Right ventricle myocardium superior (tissue), 1 donor: ENCODE results near the gene PPM1D. TPM values are rescaled to one million over a fixed set of nuclear protein-coding genes. Genes with fewer than 3 reads are reported as not detected.
"Not testable (repeated sequence)": the region's sequence is repeated elsewhere in the genome, so short reads cannot be mapped to it uniquely, and the experiment has no call there.

Experiments used
- ATAC-seq: fragments of 200-7000 bp; cut with Tn5 transposase; one replicate; pipeline ENCODE4 v1.9.1; 2020; ENCODE audit warnings: mild to moderate bottlenecking; ENCODE audit not compliant: poor library complexity
- DNase-seq: peaks from one replicate; pipeline ENCODE4 v3.0.0-alpha.2; 2020
- intact Hi-C: fragments of 100-400 bp; cut with DNase I; formaldehyde crosslinking; loops from one replicate; pipeline ENCODE4 v1.11.2; 2022
- total RNA-seq: library from RNA; stranded (reverse); fragmentation: NEBNext Ultra II Directional; extraction: Animal tissue kit (Norgen Biotek cat#: 25700); gene quantifications from one replicate; pipeline ENCODE4 v1.2.1, GENCODE V29; 2021
- donor health status: DM: no; HTN: yes; CAD: no; lungs with severe emphysema.

The PPM1D gene
- total RNA-seq, 1 donor from 2014 or later: 7.8 TPM

DNA sequence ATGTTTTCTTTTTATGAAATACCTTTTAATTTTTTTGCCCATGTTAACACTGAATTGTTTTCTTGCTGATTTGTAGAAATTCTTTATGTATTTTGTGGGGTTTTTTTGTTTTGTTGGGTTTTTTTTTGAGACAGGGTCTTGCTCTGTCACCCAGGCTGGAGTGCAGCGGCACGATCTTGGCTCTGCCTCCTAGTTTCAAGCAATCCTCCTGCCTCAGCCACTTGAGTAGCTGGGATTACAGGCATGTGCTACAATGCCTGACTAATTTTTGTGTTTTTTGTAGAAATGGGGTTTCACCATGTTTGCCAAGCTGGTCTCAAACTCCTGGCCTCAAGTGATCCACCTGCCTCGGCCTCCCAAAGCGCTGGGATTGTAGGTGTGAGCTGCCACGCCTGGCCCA, 11.3 kb downstream of the PPM1D start:
- DNase-seq, ATAC-seq, intact Hi-C loops: not testable (repeated sequence)

- no peak for DNase-seq
- ATAC-seq: no peak
- intact Hi-C loops: no loop called here
Measured at GRCh38 chr17:60613325-60613724, 13.3 kb downstream of the PPM1D start.

DNA sequence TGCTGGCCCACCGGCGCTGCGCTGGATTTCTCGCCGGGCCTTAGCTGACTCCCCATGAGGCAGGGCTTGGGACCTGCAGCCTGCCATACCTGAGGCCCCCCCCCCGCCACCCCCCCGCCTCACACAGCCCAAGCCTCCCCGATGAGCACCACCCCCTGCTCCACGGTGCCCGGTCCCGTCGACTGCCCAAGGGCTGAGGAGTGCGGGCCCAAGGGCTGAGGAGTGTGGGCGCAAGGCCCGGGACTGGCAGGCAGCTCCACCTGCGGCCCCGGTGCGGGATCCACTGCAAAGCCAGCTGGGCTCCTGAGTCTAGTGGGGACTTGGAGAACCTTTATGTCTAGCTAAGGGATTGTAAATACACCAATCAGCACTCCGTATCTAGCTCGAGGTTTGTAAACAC, 13.8 kb downstream of the PPM1D start:
- intact Hi-C loops, ATAC-seq, DNase-seq: not testable (repeated sequence)

GRCh38 chr17:60614247-60614646, 14.3 kb downstream of the PPM1D start:
- DNase-seq, ATAC-seq, intact Hi-C loops: not testable (repeated sequence)

DNA sequence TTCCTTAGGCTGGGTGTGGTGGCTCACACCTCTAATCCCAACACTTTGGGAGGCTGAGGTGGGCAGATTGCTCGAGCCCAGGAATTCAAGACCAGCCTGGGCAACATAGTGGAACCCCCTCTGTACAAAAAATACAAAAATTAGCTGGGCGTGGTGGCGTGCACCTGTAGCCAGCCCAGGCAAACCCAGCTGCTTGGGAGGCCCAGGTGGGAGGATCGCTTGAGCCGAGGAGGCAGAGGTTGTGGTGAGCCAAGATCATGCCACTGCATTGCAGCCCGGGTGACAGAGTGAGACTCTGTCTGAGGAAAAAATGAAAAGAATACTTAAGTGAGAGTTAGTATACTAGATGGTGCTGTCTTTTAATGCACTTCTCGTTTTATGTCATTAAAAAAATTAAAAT, 15.1 kb downstream of the PPM1D start:
- ATAC-seq (no peak), DNase-seq (no peak)
- intact Hi-C loops: no loop called here

DNA sequence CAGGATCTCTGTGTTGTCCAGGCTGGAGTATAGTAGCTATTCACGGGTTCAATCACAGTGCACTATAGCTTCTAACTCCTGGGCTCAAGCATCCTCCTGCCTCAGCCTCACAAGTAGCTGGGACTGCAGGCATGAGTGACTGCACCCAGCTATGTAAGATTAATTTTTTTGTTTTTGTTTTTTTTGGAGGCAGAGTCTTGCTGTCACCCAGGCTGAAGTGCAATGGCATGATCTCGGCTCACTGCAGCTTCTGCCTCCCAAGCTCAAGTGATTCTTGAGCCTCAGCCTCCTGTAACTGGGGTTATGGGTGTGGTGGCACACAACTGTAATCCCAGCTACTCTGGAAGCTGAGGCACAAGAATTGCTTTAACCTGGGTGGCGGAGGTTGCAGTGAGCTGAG, 15.8 kb downstream of the PPM1D start:
- DNase-seq (no peak), ATAC-seq (no peak)
- intact Hi-C loops: no loop called here

DNA sequence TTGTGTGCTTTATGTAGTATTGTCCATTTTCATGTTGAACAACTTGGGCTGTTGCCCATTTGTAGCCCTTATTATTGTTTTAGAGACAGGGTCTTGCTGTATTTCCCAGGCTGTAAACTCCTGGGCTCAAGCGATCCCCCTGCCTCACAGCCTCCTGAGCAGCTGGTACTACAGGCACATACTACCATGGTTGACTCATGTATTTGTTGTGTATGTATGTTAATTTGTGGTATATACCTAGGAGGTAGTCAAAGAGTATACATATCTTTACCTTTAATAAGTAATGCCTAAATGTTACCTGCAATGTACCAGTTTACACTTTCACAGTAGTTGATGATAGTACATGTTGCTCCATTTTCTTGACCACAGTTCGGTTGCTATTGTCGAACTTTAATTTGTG, 18.1 kb downstream of the PPM1D start:
- no peak for DNase-seq
- ATAC-seq: no peak
- intact Hi-C loops: no loop called here

DNA sequence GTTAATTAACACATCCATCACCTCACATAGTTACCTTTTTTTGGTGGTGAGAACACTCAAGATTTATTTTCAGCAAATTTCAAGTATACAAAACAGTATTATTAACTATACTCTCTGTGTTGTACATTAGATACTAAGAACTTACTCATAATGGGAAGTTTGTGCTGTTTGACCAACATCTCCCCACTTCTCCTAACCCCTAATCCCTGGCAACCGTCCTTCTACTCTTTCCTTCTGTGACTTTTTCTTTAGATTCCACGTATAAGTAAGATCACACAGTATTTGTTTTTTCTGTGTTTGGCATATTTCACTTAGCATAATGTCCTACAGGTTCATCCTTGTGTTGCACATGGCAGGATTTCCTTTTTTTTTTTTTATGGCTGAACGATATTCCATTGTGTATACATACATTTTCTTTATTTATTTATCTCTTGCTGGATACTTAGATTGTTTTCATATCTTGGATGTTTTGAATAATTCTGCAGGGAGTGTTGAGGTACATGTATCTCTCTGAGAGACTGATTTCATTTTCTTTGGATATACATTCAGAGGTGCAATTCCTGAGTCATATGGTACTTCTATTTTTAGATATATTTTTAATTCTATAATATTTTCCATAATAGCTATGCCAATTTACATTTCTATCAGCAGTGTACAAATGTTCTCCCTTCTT, 19.0 kb downstream of the PPM1D start:
- ATAC-seq: no peak
- no peak for DNase-seq
- intact Hi-C loops: no loop called here

DNA sequence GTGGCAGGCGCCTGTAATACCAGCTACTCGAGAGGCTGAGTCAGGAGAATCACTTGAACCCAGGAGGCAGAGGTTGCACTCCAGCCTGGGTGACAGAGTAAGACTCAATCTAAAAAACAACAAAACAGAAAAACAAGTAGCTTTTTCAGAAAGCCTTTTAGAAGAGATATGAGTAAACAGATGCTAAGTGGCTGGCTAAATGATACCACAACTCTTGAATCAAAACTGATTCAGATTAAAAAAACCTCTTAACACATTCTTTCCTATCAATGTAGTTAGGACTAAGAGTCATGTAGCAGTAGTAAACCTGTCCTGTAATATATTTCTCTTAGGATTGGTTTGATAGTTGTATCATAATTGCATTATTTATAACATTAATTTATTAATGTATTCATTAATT, 23.0 kb downstream of the PPM1D start:
- ATAC-seq: no peak
- intact Hi-C loops: no loop called here
- no peak for DNase-seq

GRCh38 chr17:60623415-60623814, 23.4 kb downstream of the PPM1D start:
- intact Hi-C loops: no loop called here
- ATAC-seq (no peak), DNase-seq (no peak)

- DNase-seq (no peak), ATAC-seq (no peak)
- intact Hi-C loops: no loop called here
Measured at GRCh38 chr17:60627124-60627523, 27.1 kb downstream of the PPM1D start.

DNA sequence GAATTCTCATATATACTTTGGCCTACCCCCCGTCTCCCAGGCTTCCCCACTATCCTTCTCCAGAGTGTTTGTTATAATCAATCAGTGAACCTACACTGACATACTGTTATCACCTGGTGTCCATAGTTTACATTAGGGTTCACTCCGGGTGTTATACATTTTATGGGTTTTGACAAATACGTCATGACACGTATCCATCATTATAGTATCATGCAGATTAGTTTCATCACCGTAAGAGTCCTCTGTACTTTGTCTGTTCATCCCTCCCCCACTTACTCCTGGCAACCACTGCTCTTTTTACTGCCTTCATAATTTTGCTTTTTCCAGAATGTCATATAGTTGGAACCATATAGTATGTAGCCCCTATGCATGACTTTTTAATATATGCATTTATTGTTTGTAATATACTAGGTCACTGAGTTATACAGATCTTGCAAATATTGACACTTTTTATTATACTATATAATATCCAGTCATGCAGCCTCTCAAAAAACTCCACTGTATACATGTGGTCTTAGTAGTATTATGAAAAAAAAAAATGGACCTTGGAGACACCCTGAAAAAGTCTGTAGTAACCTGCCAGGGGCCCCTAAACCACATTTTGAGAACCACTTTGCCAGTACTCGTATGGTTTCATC, 28.4 kb downstream of the PPM1D start:
- no peak for DNase-seq
- intact Hi-C loops: no loop called here
- no peak for ATAC-seq

DNA sequence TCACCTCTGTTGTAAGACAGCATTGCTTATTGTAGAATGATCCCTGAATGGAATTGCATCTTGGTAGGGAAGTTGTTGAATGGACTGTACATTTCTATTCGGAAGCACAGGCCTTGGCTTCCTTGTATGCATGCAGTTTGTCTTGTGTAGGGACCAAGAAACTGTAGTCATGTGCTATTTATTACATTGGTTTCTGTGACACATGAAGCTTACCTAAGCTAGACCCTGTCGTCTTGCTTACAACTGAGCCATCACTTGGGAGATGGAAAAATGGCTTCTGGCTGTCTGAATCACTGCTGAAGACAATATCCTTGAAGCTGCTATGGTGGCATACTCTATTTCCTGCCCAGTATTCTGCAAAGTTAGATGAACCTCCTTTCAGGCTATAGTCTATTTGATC, 29.1 kb downstream of the PPM1D start:
- intact Hi-C loops: no loop called here
- DNase-seq (no peak), ATAC-seq (no peak)

DNA sequence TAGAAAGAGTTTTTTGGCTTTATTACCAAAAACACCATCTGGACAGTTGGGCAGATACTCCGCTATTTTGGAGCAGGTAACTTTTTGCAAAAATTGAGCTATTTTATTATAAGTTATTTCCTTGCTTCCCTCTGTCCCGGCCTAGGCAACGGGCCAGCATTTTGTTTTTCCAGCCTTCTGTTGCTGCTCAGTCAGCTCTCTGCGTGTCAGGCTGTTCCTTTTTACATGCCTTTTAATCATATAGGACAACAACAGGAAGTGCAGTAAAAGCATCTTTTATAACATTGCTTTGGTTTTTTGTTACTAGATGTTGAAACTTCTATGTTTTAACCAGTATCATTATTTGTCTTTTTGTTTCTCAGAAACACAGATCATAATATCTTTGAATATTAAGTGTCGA, 30.4 kb downstream of the PPM1D start:
- ATAC-seq: no peak
- intact Hi-C loops: no loop called here
- DNase-seq: peak; percentile 53

- intact Hi-C loops: no loop called here
Measured at GRCh38 chr17:60631119-60631518, 31.1 kb downstream of the PPM1D start.

DNA sequence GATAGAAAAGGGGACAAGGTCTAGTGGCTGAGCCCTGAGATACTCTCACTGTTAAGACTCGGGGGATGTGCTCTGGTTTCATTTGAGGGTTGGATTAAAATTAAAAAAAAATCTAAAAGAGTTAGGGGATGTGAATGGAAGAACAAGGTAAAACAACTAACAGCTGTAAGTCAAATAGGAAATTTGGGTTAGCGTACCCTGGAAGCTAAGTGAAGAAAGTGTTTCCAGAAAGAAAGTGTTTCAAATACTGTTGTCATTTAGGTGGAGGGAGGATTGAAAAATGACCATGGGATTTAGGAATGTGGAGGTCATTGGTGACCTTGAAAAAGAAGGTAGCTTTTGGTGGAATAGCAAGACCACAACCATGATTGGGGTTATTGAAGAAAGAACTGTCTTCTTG, 37.7 kb downstream of the PPM1D start:
- intact Hi-C loops: loop anchor here (5.0 kb wide), 1 partner anchor 35 kb away; the partner anchor contains the start of gene PPM1D
- DNase-seq: no peak
- no peak for ATAC-seq

More at GRCh38 chr17:60631119-60631518, 31.1 kb downstream of the PPM1D start:
- DNase-seq: no peak
- ATAC-seq: no peak

GRCh38 chr17:60639019-60639330, 39.0 kb downstream of the PPM1D start:
- intact Hi-C loops: loop anchor here (5.0 kb wide), 1 partner anchor 37 kb away; the partner anchor contains the start of gene PPM1D
- ATAC-seq: no peak
- no peak for DNase-seq

DNA sequence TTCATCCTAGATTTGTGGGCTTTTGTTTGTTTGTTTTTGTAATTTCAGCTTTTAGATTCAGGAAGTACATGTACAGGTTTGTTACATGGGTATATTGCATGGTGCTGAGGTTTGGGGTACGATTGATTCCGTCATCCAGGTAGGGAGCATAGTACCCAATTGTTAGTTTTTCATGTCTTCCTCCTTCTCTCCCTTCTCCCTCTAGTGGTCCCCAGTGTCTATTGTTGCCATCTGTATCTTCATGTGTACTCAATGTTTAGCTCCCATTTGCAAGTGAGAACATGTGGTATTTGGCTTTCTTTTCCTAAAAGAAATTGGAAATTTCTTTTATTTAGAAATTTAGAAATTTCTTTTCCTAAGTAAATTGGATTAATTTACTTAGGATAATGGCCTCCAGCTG, 40.5 kb downstream of the PPM1D start:
- ATAC-seq (no peak), DNase-seq (no peak)
- intact Hi-C loops: loop anchor here (2.0 kb wide), 1 partner anchor 64 kb away; no protein-coding TSS in a partner anchor

DNA sequence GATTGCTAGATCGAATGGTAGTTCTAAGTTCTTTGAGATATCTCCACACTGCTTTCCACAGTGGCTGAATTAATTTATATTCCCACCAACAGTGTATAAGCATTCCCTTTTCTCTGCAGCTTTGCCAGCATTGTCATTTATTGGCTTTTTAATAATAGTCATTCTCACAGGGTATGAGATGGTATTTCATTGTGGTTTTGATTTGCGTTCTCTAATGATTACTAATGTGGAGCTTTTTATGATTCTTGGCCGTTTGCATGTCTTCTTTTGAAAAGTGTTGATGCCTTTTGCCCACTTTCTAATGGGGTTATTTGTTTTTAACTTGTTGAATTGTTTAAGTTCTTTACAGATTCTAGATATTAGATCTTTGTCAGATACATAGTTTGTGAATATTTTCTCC, 41.1 kb downstream of the PPM1D start:
- intact Hi-C loops: loop anchor here (2.0 kb wide), 1 partner anchor 64 kb away; no protein-coding TSS in a partner anchor
- DNase-seq (no peak), ATAC-seq (no peak)

DNA sequence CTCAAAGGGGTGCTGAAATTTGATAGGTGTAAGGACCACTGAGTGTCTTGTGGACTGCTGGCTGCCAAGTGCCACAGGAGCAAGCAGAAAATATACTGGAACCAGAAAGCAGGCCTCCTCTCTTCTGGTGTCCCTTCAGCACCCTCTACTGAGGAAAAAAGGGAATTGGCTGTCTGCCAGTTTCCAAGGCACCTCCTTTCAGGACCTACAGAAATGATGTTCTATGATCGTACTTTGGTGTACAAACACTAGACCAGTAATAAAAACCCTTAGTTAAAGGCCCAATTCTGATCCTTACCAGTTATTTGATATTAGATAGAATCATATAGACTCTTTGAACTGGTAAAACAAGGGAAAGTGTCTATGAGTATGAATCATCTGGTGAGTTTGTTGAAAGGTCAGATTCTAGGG, 41.8 kb downstream of the PPM1D start:
- peak; percentile 70 for ATAC-seq

More for the DNA sequence above, 41.8 kb downstream of the PPM1D start:
- no peak for DNase-seq
- intact Hi-C loops: loop anchor here (2.0 kb wide), 1 partner anchor 65 kb away; no protein-coding TSS in a partner anchor
